Lung (tissue), 12 donors: Measurements from ENCODE around the gene CYGB. TPM values are rescaled to one million over a fixed set of nuclear protein-coding genes. Genes with fewer than 3 reads are reported as not detected.

Experiments used
- ATAC-seq: fragments of 200-7000 bp; cut with Tn5 transposase; one replicate; pipeline ENCODE4 v1.9.1; 2020; ENCODE audit warnings: moderate number of reproducible peaks; ENCODE audit not compliant: insufficient read depth, low FRiP score
- DNase-seq, 3 donors: peaks; one replicate each; pipeline ENCODE4 v3.0.0-alpha.2; 2013 to 2017
- H3K27ac ChIP-seq, 2 donors: one replicate each; pipeline ENCODE4 v1.5.1; 2013; ENCODE audit warnings: mild to moderate bottlenecking in 2 of 2, moderate library complexity in 2 of 2, control low read depth in 1 of 2, inconsistent platforms in 1 of 2, low read depth in 1 of 2, low read length in 1 of 2
- H3K27me3 ChIP-seq, 3 donors: one replicate each; pipeline ENCODE4 v1.5.1; 2013; ENCODE audit warnings: low read length in 2 of 3; ENCODE audit not compliant: control insufficient read depth in 3 of 3, insufficient read depth in 3 of 3
- H3K36me3 ChIP-seq, 4 donors: one replicate each; pipeline ENCODE4 v1.5.1; 2013; ENCODE audit warnings: low read length in 4 of 4, mild to moderate bottlenecking in 1 of 4, moderate library complexity in 1 of 4; ENCODE audit not compliant: control insufficient read depth in 4 of 4, insufficient read depth in 4 of 4
- H3K4me1 ChIP-seq, 5 donors: one replicate each; pipeline ENCODE4 v1.5.1; 2013; ENCODE audit warnings: low read length in 5 of 5, mild to moderate bottlenecking in 2 of 5, moderate library complexity in 1 of 5; ENCODE audit not compliant: control insufficient read depth in 5 of 5, insufficient read depth in 5 of 5
- H3K4me3 ChIP-seq: one replicate; pipeline ENCODE4 v1.5.1; 2013; ENCODE audit warnings: mild to moderate bottlenecking, control low read depth, moderate library complexity
- H3K9ac ChIP-seq, 2 donors: one replicate each; pipeline ENCODE4 v1.5.1; 2013; ENCODE audit warnings: low read length in 2 of 2, control low read depth in 1 of 2; ENCODE audit not compliant: insufficient read depth in 1 of 2
- H3K9me3 ChIP-seq, 4 donors: one replicate each; pipeline ENCODE4 v1.5.1; 2013; ENCODE audit warnings: low read length in 3 of 4, mild to moderate bottlenecking in 1 of 4, moderate library complexity in 1 of 4; ENCODE audit not compliant: control insufficient read depth in 4 of 4, insufficient read depth in 3 of 4
- CTCF ChIP-seq: IDR thresholded peaks from 2 replicates; pipeline ENCODE4 v1.5.1; 2012; ENCODE audit warnings: mild to moderate bottlenecking; ENCODE audit errors: control extremely low read depth, extremely low read depth
- WGBS, 2 donors: extraction: QIAGEN DNeasy Blood & Tissue Kit; methylation state at CpG; one replicate each; pipeline ENCODE4 v1.1.7; 2013; 5-methylcytosine and 5-hydroxymethylcytosine counted together
- polyA plus RNA-seq, 2 donors: library from polyadenylated mRNA; stranded (reverse); fragments of 200-250 nt; gene quantifications; one replicate each; pipeline ENCODE4 v1.2.1, GENCODE V29; 2013
- total RNA-seq, 2 donors: library from RNA; depleted of rRNA in 1 of 2; stranded (reverse); fragments of >200 nt in 1 of 2; gene quantifications; one replicate each; pipeline ENCODE4 v1.2.1, GENCODE V29; 2014 to 2021
- donor health status: control.
- donor health status: control.
- donor health status: Bipolar disorder and iron deficiency.
- donor health status: healthy.
- donor health status: DM: yes; HTN: yes; CAD: no.

The CYGB gene
- total and polyA plus RNA-seq, 4 donors, result 15.9 to 30.4 (median 20.7) TPM

DNA sequence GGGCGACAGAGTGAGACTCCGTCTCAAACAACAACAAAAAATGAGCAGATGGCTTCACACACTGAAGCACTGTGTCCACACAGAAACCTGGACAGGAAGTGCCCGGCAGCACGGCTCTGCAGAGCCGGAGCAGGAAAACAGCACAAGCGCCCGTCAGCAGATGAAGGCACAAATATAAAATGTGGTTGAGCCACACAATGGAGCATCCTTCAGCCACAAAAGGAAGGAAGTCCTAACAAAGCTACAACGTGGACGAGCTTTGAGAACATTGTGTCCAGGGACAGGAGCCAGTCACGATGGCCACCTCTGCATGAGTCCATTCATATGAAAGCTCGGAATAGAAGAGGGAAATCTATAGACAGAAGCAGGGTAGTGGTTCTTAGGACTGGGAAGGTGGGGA is 51.9 kb downstream of the CYGB start:
- H3K27ac ChIP-seq, result peak overlapping the region; percentile 64 to 67
- peak in 1 of 3 donors; percentile 58 for DNase-seq
- TF ChIP-seq CTCF, result no peak

GRCh38 chr17:76484228-76484725 is 53.2 kb downstream of the CYGB start:
- no peaks in the 10 kb centered on the region for H3K9me3 ChIP-seq
- H3K36me3 ChIP-seq, result peaks cover 0 to 14% (median 0%) of the 10 kb centered on the region in 4 donors
- WGBS, 2 donors, result 82 to 83% methylated on average over 11 of the region's 11 CpGs
- no peak overlapping the region for H3K4me3 ChIP-seq
- no peak overlapping the region for H3K27ac ChIP-seq
- H3K27me3 ChIP-seq, result no peaks in the 10 kb centered on the region
- no peak for ATAC-seq
- no peak for TF ChIP-seq CTCF
- H3K4me1 ChIP-seq, result peaks cover 0 to 11% (median 4%) of the 10 kb centered on the region in 5 donors
- H3K9ac ChIP-seq, result no peak overlapping the region
- no peak for DNase-seq

More for the DNA sequence above, 51.9 kb downstream of the CYGB start:
- peaks cover 0 to 10% (median 0%) of the 10 kb centered on the region in 4 donors for H3K36me3 ChIP-seq
- no peak overlapping the region for H3K9ac ChIP-seq
- H3K4me1 ChIP-seq, result peaks cover 0 to 13% (median 3%) of the 10 kb centered on the region in 5 donors
- no peaks in the 10 kb centered on the region for H3K9me3 ChIP-seq
- peak; percentile 9 for ATAC-seq
- no peaks in the 10 kb centered on the region for H3K27me3 ChIP-seq
- WGBS, 2 donors, result 28 to 38% methylated on average over 11 of the region's 11 CpGs
- no peak overlapping the region for H3K4me3 ChIP-seq

DNA sequence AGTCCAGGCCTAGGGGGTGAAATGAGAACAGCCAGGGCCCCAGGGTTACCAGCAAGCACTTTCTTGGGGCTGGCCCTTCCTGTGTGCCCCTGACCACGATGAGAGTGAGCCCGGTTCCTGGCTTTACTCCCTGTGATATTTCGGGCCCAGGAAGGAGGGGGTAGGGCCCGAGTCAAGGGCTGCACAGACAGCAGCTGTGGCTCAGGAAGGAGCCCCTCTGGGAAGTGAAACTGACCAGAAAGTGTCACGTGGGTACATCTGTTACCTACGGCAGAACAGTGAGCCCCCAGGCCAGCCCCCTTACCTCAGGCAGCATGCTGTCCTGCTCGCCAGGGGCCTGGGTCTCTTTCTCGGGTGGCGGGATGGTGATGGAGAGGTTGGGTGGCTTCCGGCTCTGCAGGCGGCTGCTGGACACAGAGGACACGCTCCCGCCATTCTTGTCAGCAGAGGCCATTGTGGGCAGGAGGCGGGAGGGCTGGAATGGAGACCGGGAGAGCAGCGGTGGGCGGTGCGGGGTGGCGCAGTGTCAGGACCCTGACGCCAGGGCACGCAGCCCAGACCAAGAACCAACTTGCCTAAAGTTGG is 56.3 kb downstream of the CYGB start:
- 68 to 77% methylated on average over 21 of the region's 21 CpGs for WGBS, 2 donors
- ATAC-seq (no peak), DNase-seq (peak in 2 of 3 donors; percentile 32 to 46)
- no peaks in the 10 kb centered on the region for H3K27me3 ChIP-seq
- H3K4me1 ChIP-seq, result peaks cover 0 to 11% (median 4%) of the 10 kb centered on the region in 5 donors
- H3K27ac ChIP-seq, result no peak overlapping the region
- peaks cover 0 to 21% (median 0%) of the 10 kb centered on the region in 4 donors for H3K36me3 ChIP-seq
- H3K4me3 ChIP-seq, result no peak overlapping the region
- H3K9ac ChIP-seq, result no peak overlapping the region
- no peaks in the 10 kb centered on the region for H3K9me3 ChIP-seq
- no peak for TF ChIP-seq CTCF
